Epithelial cell of esophagus (primary cell): ENCODE results near the gene SPON2.

Experiments
- DNase-seq: peaks from one replicate; pipeline ENCODE4 v3.0.0; 2010; ENCODE audit warnings: low read depth
- H3K4me3 ChIP-seq: 2 replicates; pipeline ENCODE4 v1.5.1; 2011; ENCODE audit warnings: mild to moderate bottlenecking, low read length, control low read depth
- TF ChIP-seq, protein P1 (sequence below): IDR thresholded peaks from 2 replicates; pipeline ENCODE4 v1.5.1; 2011; ENCODE audit warnings: low read depth, mild to moderate bottlenecking, low read length, control low read depth, inconsistent platforms; ENCODE audit not compliant: insufficient read depth; ENCODE audit errors: missing control alignments

SPON2 gene

DNA sequence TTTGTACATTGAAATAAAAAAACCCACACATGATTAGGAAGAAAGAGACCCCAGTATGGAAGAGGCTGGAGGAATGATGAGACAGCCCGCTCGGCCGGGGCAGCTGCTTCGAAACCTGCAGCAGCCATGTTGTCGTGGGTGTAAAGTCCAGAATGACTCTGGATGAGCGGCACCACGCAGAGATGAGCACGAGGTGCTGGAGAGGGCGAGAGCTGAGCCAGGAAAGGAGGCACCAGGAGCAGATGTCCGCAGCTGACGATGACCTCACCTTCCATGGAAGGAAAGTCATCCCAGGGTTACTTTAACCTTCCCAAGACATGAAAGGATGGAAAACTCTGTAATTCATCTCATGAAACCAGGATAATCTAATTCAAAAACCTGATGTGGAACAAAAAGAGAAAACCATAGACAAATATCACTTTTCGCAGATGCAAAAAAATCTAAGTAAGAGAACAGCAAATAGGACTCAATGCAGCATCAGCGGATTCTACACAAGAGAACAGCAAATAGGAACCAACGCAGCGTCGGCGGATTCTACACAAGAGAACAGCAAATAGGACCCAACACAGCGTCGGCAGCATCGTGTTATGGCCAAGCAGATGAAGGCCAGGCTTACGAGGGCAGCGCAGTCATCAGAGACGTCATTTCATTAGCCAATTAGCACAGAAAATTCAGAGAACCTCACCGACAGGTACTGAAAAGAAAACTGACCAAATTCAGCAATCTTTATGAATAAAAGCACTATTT, 25.9 kb upstream of the SPON2 start:
- TF ChIP-seq, protein P1, sequence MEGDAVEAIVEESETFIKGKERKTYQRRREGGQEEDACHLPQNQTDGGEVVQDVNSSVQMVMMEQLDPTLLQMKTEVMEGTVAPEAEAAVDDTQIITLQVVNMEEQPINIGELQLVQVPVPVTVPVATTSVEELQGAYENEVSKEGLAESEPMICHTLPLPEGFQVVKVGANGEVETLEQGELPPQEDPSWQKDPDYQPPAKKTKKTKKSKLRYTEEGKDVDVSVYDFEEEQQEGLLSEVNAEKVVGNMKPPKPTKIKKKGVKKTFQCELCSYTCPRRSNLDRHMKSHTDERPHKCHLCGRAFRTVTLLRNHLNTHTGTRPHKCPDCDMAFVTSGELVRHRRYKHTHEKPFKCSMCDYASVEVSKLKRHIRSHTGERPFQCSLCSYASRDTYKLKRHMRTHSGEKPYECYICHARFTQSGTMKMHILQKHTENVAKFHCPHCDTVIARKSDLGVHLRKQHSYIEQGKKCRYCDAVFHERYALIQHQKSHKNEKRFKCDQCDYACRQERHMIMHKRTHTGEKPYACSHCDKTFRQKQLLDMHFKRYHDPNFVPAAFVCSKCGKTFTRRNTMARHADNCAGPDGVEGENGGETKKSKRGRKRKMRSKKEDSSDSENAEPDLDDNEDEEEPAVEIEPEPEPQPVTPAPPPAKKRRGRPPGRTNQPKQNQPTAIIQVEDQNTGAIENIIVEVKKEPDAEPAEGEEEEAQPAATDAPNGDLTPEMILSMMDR = no peak
- no peak for DNase-seq
- H3K4me3 ChIP-seq = no peak overlapping the region

DNA sequence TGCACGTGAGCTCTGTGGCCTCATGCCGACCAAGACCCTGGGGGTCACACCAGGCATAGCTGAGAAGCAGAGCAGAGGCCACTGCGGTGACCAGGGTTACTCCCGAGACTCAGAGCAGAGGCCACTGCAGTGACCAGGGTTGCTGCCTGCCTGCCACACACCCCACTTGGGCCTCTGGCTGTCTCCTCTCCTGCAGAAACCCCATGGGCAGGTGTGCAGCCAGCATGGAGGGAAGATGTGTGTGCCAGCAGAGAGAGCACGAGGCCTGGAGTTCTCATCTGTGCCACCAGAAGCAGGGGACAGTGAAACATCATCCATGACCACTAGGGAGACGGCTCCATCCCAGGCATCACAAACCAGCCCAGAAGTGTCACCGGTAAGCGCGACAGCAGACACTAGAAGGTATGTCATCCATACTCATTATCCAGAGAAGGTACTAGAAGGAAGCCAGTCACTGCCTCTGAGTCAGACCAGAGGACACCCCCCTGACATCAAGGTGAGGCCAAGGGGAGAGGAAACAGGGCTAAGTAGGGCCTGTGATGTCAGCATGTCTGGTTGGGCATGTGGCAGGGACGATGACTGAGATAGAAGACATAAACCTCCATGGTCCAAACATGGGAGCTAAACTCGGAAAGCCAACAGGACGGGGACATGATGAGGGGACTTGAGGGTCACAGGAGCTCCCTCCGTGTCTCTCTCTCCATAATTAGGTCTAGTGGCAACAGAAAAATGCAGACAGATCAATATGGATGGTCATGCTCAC, 24.2 kb upstream of the SPON2 start:
- no peak for DNase-seq
- H3K4me3 ChIP-seq = no peak overlapping the region
- TF ChIP-seq, protein P1 = no peak

DNA sequence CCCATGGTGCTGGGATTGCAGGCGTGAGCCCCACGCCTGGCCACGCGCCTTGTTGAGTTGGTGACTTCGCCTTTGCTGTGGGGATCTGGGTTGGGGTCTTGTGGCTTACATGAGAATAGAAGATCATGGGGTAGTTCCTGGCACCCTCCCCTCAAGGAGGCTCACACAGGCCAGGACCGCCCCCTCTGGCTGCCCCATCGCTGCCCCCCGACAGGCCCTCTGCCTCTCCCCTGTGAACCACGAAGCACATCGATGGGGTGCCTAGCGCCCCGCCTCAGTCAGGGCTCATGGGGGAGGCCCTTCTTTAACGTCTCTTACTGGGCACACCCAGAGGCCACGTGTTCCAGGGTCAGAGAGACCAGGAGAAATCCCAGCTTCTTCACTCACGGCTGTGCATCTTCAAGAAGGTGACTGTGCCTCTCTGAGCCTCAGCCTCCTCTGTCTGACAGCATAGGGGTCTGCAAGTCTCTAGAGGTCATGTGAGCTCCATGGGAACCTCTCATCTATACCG, 23.6 kb upstream of the SPON2 start:
- no peak overlapping the region for H3K4me3 ChIP-seq
- DNase-seq = no peak
- TF ChIP-seq, protein P1 = no peak

DNA sequence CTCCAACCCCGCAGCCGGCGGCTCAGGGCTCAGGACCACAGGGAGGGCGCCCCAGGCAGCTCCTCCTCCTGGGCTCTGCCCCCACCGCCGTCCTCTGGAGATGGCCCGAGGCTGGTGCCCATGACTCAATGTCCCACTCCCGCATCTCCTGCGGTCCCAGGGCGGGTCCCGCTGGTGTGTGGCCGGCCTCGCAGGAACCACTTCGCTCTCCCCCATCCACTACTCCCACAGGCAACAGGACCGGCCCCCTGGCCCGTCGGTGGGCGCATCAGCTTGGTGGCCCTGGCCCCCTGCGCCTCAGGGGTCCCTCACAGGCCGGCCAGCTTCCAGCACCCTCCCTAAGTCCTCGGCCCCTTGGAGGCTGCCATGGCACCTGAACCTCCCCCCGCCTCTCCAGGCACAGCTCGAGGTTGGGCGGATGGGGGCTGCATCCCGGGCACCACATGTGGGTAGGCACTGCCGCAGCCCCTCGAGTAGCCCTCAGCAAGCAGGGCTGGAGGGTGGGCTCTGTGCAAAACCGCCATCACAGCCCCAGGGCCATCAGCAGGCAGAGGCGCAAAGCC, 22.8 kb upstream of the SPON2 start:
- H3K4me3 ChIP-seq = no peak overlapping the region
- TF ChIP-seq, protein P1 = no peak
- DNase-seq = no peak

DNA sequence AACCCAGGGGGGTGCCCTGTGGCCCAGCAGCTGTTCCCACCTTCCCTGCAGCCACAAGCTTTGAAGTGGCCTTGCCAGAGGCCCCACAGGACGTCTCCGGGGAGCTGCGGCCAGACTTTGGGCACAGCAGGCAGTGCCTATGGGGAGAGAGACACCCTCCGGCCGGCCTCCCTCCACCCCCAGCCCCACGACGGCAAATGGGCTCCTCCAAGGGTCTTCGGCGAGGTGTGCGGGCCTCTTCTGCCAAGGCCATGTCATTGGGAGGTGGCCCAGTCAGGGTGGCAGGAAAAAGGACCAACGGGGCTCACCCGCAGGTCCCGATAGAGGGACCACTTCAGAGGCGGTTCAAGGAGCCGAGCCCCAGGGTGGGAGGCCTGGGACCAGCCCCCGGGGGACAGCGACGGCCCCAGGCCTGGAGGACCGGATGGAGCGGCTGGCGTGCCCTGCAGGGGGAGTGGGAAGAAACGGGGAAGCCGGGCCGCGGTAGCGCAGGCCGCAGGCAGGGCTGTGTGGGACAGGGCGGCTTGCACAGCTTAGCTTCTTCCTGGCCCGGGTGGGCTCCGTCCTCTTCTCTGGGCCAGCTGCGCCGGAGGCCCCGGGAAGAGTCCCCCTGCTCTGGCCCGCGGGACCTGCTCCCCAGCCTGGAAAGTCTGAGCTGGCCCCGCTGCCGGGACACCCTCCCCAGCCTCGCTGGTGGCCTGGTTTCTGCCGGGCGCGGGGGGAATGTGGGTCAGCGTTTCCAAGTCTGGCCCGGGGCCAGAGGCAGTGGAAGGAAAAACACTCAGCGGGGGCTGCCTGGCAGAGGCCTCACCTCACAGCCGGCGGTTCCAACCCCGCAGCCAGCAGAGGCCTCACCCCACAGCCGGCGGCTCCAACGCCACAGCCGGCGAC, 21.9 kb upstream of the SPON2 start:
- H3K4me3 ChIP-seq = no peak overlapping the region

More for the DNA sequence above, 21.9 kb upstream of the SPON2 start:
- TF ChIP-seq, protein P1 = no peak
- no peak for DNase-seq
